GM19395 (cell line): ENCODE data around the gene NECTIN2.
"Not testable (repeated sequence)": the region's sequence is repeated elsewhere in the genome, so short reads cannot be mapped to it uniquely, and the experiment has no call there.

ENCODE experiments used
- ATAC-seq: cut with Tn5 transposase; IDR thresholded peaks from one replicate; pipeline ENCODE4 v1.9.1; 2021; ENCODE audit warnings: mild to moderate bottlenecking, moderate library complexity; ENCODE audit not compliant: unreplicated experiment

Gene NECTIN2

DNA sequence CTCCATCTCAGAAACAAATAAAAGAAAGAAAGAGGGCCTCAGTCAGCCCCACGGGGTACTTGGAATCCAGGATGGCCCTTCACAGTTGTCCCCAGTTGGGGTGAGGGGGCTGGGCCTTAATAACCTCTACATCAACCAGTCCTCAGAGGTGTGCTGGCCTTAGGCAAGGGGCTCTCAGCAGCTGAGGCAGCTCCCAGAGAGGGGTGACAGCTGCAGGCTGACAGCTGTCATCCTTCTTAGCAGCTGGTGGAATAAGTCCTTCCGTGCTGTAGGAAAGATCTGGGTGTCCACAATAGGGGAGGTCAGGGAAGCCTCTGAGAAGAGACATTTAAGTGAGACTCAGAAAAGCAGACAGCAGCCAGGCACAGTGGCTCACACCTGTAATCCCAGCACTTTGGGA lies 29.8 kb upstream of the NECTIN2 start:
- no peak for ATAC-seq

- no peak for ATAC-seq
Observed at GRCh38 chr19:44817725-44818465, 28.2 kb upstream of the NECTIN2 start.

DNA sequence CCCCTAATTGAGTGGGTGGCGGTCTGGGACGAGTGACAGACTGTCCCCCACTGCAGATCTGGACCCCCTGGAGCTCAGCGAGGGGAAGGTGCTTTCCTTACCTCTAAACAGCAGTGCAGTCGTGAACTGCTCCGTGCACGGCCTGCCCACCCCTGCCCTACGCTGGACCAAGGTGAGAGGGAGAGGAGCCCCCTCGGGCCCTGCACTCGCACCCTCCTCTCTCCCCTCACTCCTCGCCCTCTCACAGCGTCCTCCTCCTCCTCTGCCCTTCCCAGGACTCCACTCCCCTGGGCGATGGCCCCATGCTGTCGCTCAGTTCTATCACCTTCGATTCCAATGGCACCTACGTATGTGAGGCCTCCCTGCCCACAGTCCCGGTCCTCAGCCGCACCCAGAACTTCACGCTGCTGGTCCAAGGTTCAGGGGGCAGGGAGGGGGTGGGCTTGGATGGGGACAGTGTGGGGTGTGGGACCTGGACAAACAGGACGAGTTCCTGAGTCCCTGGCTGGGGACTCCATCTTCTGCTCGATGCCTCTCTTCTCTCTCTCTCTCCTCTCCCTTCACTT lies 27.5 kb upstream of the NECTIN2 start:
- no peak for ATAC-seq

DNA sequence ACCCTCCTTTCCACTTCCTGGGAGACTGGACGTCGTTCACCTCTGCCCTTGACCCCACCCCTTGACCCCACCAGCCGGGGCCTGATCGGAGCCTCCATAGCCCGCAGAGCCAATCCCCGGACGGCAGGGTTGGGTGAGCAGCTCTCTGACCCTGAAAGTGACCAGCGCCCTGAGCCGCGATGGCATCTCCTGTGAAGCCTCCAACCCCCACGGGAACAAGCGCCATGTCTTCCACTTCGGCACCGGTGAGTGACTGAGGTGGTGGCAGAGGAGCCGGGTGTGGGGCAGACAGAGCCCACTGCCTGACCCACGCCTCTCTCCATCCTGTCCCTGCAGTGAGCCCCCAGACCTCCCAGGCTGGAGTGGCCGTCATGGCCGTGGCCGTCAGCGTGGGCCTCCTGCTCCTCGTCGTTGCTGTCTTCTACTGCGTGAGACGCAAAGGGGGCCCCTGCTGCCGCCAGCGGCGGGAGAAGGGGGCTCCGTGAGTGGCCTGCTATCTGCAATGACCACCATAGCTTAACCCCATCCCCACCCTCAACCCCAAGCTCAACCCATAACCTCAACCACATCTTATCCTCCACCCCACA lies 26.8 kb upstream of the NECTIN2 start:
- no peak for ATAC-seq

DNA sequence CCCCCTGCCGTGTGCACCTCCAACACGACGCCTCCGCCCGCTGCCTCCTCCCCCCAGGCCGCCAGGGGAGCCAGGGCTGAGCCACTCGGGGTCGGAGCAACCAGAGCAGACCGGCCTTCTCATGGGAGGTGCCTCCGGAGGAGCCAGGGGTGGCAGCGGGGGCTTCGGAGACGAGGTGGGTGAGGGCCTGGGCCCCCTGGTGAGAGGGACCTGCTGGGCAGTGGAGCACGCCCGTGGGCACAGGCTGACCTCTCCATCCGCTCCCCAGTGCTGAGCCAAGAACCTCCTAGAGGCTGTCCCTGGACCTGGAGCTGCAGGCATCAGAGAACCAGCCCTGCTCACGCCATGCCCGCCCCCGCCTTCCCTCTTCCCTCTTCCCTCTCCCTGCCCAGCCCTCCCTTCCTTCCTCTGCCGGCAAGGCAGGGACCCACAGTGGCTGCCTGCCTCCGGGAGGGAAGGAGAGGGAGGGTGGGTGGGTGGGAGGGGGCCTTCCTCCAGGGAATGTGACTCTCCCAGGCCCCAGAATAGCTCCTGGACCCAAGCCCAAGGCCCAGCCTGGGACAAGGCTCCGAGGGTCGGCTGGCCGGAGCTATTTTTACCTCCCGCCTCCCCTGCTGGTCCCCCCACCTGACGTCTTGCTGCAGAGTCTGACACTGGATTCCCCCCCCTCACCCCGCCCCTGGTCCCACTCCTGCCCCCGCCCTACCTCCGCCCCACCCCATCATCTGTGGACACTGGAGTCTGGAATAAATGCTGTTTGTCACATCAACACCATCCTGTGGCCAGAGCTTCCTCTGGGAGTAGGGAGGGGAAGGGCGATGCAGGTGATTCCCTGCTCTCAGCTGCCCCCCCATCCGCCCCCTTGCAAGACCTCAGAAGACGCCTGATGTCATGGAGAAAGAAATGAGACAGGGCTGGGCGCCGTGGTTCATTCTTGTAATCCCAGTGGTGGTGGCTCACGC lies 25.2 kb upstream of the NECTIN2 start:
- ATAC-seq, result no peak

- ATAC-seq, result no peak
Observed at GRCh38 chr19:44822177-44822576, 23.9 kb upstream of the NECTIN2 start.

GRCh38 chr19:44822670-44823372 lies 23.3 kb upstream of the NECTIN2 start:
- ATAC-seq, result no peak

DNA sequence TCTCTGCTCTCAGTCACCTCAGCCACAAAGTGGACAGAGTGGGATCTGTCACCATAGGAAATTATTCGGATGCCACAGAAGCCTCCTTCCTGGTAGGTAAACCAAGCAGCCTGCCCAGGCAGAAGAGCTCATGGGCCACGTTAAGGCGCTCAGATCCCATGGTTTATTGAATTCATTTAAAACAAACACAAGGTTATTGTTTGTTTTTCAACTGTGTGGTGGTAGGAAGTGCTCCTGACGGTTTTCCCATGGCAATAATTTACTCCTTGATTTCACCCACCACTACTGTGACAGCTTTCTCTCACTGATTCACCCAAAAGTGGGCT lies 22.8 kb upstream of the NECTIN2 start:
- no peak for ATAC-seq

DNA sequence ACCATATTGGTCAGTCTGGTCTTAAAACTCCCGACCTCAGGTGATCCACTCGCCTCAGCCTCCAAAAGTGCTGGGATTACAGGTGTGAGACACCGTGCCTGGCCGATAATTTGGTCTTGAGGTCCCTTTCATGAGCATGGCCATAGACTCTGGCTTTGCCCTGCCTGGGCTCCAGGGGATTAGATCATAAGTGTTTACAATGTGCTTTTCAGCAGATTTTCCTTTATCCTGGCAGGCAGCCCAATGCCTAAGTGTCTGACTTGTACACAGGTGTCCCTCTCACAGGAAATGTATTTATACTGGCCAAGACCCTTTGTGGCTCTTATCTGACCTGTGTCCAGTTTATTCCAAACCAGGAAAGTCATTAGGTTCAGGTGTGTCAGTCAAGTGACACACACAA lies 21.3 kb upstream of the NECTIN2 start:
- ATAC-seq, result no peak

- ATAC-seq, result not testable (repeated sequence)
Observed at GRCh38 chr19:44832875-44833274, 13.2 kb upstream of the NECTIN2 start.

GRCh38 chr19:44834399-44834798 lies 11.7 kb upstream of the NECTIN2 start:
- ATAC-seq, result not testable (repeated sequence)

- no peak for ATAC-seq
Observed at GRCh38 chr19:44839276-44839675, 6.8 kb upstream of the NECTIN2 start.

DNA sequence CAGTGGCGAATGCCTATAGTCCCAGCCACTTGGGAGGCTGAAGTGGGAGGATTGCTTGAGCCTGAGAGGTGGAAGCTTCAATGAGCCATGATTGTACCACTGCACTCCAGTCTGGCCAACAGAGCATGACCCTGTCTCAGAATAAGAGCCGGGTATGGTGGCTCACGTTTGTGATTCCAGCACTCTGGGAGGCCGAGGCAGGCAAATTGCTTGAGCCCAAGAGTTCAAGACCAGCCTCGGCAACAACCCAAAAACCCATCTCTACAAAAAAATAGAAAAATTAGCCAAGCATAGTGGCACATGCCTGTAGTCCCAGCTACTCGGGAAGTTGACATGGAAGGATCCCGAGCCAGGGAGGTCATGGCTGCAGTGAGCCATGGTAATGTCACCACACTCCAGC lies 5.3 kb upstream of the NECTIN2 start:
- ATAC-seq, result no peak

- no peak for ATAC-seq
Observed at GRCh38 chr19:44841231-44841630, 4.9 kb upstream of the NECTIN2 start.

DNA sequence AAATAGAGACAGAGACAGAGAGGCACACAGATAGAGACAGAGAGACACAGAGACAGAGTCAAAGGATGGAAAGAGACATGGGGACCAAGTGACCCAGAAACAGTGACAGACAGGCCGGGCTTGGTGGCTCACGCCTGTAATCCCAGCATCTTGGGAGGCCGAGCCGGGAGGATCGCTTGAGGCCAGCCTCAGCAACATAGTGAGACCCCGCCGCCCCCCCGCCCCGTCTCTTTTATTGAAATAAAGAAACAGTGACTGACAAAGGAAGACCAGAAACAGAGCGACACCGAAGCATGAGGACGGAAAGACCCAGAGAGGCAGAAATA lies 848 bp upstream of the NECTIN2 start:
- ATAC-seq, result no peak

DNA sequence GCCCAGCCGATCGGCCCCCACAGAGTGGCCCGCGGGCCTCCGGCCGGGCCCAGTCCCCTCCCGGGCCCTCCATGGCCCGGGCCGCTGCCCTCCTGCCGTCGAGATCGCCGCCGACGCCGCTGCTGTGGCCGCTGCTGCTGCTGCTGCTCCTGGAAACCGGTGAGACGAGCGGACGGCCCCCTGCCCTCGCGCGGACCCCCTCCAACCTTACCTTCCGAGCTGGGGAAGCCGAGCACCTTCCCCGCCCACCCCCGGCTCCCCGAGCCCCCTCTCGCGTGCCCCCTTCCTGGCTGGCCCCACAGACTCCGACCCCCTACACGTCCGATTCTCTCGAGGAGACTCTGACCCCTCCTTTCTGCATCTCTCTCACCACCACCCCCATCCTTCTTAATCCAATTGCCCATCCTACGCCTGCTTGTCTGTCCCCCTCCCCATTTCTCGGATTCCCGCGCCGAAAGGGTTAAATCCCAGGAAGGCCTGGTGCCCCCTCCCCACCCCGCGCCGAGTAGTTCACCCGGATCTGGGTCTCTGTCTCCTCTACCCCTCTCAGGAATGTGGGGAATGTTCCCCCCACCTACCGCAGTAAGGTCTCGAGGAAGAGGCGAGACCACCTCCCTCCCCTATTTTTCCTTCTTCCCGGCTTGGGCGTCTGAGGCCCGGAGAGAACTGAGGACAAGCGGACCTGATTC lies 502 bp downstream of the NECTIN2 start:
- no peak for ATAC-seq

GRCh38 chr19:44847144-44848035 lies 1.3 kb downstream of the NECTIN2 start:
- no peak for ATAC-seq

GRCh38 chr19:44848036-44848811 lies 2.1 kb downstream of the NECTIN2 start:
- ATAC-seq, result no peak
